OCI-LY7 (cell line): ENCODE results near the gene TMEM59L.

ENCODE experiments used
- CTCF ChIP-seq: fragments of 200-600 bp; sonication (generic); conservative IDR thresholded peaks from 2 replicates; pipeline ENCODE4 v1.5.1; 2014; ENCODE audit warnings: mild to moderate bottlenecking, antibody characterized with exemption, low read length, moderate library complexity, mixed read lengths
- EZH2phosphoT487 ChIP-seq: fragments of 200-600 bp; sonication (generic); IDR thresholded peaks from 2 replicates; pipeline ENCODE4 v1.6.1; 2018; ENCODE audit warnings: low read depth, borderline replicate concordance, mild to moderate bottlenecking, mixed run types, antibody characterized with exemption, low read length, moderate library complexity, mixed read lengths

GRCh38 chr19:18601875-18602274 is 10.8 kb upstream of the TMEM59L start:
- TF ChIP-seq CTCF (no peak), EZH2phosphoT487 (no peak)
